Effector memory CD8-positive, alpha-beta T cell (primary cell): Measurements from ENCODE around the gene RNF44.
A peak's percentile ranks its signal among the peaks of the same experiment; 100 is the strongest.

Experiments
- ATAC-seq: fragments of 150-1000 bp; cut with Tn5 transposase; replicated peaks from 2 replicates; pipeline ENCODE4 v1.10.0; 2021; ENCODE audit warnings: mild to moderate bottlenecking, moderate library complexity
- DNase-seq, 3 experiments: peaks; one replicate each; pipeline ENCODE4 v3.0.0; 2021
- H3K27ac Mint-ChIP-seq, 2 donors: one replicate each; pipeline ENCODE4 v1.8.0; 2022; ENCODE audit warnings: mild to moderate bottlenecking in 2 of 2, mixed read lengths in 2 of 2, moderate library complexity in 2 of 2
- H3K27me3 Mint-ChIP-seq, 2 donors: one replicate each; pipeline ENCODE4 v1.8.0; 2022; ENCODE audit warnings: mixed read lengths in 2 of 2
- H3K36me3 Mint-ChIP-seq: one replicate; pipeline ENCODE4 v1.8.0; 2022; ENCODE audit warnings: mild to moderate bottlenecking, moderate library complexity, mixed read lengths; ENCODE audit not compliant: insufficient read depth
- H3K4me1 Mint-ChIP-seq, 2 donors: one replicate each; pipeline ENCODE4 v1.8.0; 2022; ENCODE audit warnings: low read depth in 2 of 2, mixed read lengths in 2 of 2
- H3K4me3 Mint-ChIP-seq, 2 donors: one replicate each; pipeline ENCODE4 v1.8.0; 2022; ENCODE audit warnings: mild to moderate bottlenecking in 2 of 2, mixed read lengths in 2 of 2, moderate library complexity in 2 of 2
- H3K9me3 Mint-ChIP-seq, 2 donors: one replicate each; pipeline ENCODE4 v1.8.0; 2022; ENCODE audit warnings: mixed read lengths in 2 of 2
- total RNA-seq, 9 experiments: gene quantifications; one replicate each; lab custom pipeline; 2026; lab: John Stamatoyannopoulos, UW

The RNF44 gene
- total RNA-seq: 24.1 to 126 (median 61.5) reads per million in 9 experiments

DNA sequence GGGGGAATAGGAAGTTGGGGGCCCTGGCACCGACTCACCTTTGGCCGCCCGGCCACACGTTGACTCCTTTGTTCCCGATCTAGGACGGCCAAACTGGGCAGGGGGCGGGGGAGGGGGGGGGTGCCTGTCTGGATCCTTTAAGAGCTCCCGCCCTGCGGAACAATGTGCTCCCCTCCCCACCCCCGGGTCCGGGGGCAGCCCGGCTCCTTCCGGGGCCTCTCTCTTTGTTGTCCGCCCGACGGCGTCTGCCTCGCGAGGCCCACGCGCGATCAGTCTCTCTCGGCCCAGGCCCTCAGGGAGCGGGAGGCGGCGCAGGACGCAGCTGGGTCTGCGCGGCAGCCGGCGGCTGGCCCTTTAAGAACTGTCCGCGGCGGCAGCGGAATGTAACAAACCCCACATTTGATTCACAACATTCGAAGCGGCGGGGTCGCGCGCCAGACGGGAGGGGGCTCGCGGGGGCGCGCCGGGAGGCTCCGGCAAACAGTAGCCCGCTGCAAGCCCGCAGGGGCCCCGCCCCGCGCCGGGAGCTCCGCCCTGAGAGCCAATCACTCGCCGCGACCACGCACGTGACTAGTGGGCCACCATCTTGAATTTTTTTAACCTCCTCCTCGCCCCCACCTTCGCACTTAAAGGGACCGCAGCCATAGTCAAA is at the start of gene RNF44:
Gene RNF44 (minus strand): TSS at position 501 of the 652 bp plus-strand sequence. CDS start 4,930 bp downstream, outside the sequence.
- Mint-ChIP-seq H3K36me3 (peaks cover 74% of the 10 kb centered on the region), H3K4me3 (peak within 1 kb of the TSS; percentile 96 to 98), H3K9me3 (no peaks in the 10 kb centered on the region), H3K4me1 (peaks cover 54 to 67% of the 10 kb centered on the region in 2 donors), H3K27me3 (no peaks in the 10 kb centered on the region), H3K27ac (peak within 1 kb of the TSS; percentile 98 to 100)
- DNase-seq: peak; percentile 99
- ATAC-seq: peak; percentile 61

DNA sequence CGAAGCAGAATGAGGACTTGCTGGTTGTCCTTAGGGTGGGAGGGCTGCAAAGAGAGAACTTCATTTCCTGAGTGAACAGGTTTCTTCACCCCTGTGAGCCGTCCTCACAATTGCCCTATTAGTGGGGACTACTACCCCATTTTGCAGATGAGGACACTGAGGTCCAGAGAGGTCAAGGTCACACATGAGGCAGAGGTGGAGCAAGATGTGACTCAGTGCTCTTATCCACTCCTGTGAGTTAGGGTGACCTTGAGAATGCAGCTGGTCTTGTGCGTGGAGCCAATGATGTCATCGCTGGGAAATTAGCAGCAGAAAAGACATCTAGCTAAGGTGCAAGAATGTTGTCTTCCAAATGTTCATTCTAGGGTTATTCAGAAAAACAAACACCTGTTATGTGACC is 45.9 kb upstream of the RNF44 start:
- ATAC-seq: no peak
- H3K27ac Mint-ChIP-seq: no peak overlapping the region
- H3K36me3 Mint-ChIP-seq: no peaks in the 10 kb centered on the region
- H3K4me1 Mint-ChIP-seq: peaks cover 0 to 2% of the 10 kb centered on the region in 2 donors
- no peak for DNase-seq
- peaks cover 0 to 5% of the 10 kb centered on the region in 2 donors for H3K9me3 Mint-ChIP-seq
- H3K27me3 Mint-ChIP-seq: no peaks in the 10 kb centered on the region
- no peak overlapping the region for H3K4me3 Mint-ChIP-seq

DNA sequence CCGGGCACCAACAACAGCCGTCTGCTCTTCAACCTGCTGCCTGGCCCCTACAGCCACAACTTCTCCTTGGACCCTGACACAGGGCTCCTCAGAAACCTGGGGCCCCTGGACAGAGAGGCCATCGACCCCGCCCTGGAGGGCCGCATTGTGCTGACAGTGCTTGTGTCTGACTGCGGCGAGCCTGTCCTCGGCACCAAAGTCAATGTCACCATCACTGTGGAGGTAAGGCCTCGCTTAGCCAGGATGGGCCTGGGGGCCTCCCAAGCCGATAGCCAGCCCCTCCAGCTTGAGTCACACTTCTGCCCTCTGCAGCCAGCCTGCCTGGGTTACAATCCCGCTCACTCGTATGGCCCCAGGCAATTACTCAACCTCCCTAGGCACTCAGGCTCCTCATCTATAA is 44.2 kb upstream of the RNF44 start:
- ATAC-seq (no peak), DNase-seq (no peak)
- Mint-ChIP-seq H3K27ac (no peak overlapping the region), H3K27me3 (no peaks in the 10 kb centered on the region), H3K4me1 (peaks cover 0 to 2% of the 10 kb centered on the region in 2 donors), H3K36me3 (no peaks in the 10 kb centered on the region), H3K4me3 (no peak overlapping the region), H3K9me3 (peaks cover 0 to 5% of the 10 kb centered on the region in 2 donors)

DNA sequence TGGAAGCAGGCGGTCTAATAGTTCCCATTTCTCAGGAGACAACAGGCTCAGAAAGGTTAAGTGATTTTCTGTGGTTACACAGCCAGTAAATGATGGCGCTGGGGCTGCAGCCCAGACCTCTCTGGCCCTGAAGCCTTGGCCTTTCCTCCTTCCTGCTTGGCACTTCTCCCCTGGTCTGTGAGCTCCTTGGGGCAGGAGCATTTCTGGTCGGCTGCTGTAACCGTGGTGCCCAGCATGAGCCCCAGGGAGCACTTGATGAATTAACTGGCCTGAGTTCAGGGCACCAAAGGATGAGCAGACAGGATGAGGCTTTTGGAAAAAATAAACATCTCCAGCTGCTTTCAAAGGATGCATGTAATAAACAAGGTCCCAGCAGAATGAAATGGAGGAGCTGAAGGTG is 42.1 kb upstream of the RNF44 start:
- H3K36me3 Mint-ChIP-seq: no peaks in the 10 kb centered on the region
- H3K4me1 Mint-ChIP-seq: peaks cover 2 to 3% of the 10 kb centered on the region in 2 donors
- no peak overlapping the region for H3K4me3 Mint-ChIP-seq
- H3K27me3 Mint-ChIP-seq: no peaks in the 10 kb centered on the region
- ATAC-seq (no peak), DNase-seq (no peak)
- no peak overlapping the region for H3K27ac Mint-ChIP-seq
- H3K9me3 Mint-ChIP-seq: peaks cover 0 to 3% of the 10 kb centered on the region in 2 donors

DNA sequence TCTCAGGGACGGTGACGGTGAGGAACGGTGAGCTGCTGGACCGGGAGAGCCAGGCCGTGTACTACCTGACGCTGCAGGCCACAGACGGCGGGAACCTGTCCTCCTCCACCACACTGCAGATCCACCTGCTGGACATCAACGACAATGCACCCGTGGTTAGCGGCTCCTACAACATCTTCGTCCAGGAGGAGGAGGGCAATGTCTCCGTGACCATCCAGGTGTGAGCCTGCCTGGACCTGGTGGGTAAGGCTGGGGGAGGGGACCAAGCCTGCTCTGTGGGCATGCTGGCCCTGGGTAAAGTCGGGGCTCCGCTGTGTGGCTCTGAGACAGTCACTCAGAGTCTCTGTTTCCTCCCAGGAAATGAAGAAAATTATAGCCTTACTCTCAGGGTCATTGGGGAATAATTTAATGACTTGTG is 41.2 kb upstream of the RNF44 start:
- DNase-seq: peak; percentile 21 to 31 (median 23)
- Mint-ChIP-seq H3K27ac (no peak overlapping the region), H3K4me3 (no peak overlapping the region), H3K4me1 (peaks cover 9 to 10% of the 10 kb centered on the region in 2 donors), H3K9me3 (no peaks in the 10 kb centered on the region), H3K36me3 (no peaks in the 10 kb centered on the region), H3K27me3 (peaks cover 0 to under 1% of the 10 kb centered on the region in 2 donors)
- ATAC-seq: peak; percentile 64

DNA sequence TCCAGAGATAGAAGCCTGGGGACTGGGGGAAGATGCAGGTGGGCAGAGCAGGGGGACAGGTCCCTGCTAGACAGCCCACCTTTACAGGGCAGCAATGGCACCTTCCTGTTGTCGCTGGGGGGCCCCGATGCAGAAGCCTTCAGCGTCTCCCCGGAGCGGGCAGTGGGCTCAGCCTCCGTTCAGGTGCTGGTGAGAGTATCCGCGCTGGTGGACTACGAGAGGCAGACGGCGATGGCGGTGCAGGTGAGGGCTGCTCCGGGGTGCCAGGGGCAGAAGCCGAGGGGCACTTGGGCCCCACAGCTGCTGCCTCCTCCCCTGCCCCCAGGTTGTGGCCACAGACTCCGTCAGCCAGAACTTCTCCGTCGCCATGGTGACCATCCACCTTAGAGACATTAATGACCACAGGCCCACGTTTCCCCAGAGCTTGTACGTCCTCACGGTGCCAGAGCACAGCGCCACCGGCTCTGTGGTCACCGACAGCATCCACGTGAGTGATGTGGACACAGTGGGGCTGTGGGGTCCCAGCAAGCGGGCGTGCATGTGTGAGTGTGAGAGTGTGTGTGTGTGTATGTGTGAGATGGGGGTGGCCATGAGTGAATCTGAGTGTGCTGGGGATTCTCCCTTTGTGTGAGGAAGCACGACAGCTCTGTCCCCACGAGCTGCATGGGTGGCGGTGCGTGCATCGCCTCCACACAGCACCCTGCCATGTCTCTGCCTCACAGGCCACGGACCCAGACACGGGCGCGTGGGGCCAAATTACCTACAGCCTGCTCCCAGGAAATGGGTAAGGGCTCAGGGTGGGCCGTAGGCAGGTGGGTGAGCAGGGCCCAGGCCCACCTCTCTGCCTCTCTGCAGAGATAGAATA is 40.3 kb upstream of the RNF44 start:
- no peak overlapping the region for H3K4me3 Mint-ChIP-seq
- no peaks in the 10 kb centered on the region for H3K36me3 Mint-ChIP-seq
- peaks cover 9 to 12% of the 10 kb centered on the region in 2 donors for H3K4me1 Mint-ChIP-seq
- no peak for ATAC-seq
- DNase-seq: no peak
- H3K27me3 Mint-ChIP-seq: peaks cover 0 to 9% of the 10 kb centered on the region in 2 donors
- H3K27ac Mint-ChIP-seq: no peak overlapping the region
- H3K9me3 Mint-ChIP-seq: no peaks in the 10 kb centered on the region

DNA sequence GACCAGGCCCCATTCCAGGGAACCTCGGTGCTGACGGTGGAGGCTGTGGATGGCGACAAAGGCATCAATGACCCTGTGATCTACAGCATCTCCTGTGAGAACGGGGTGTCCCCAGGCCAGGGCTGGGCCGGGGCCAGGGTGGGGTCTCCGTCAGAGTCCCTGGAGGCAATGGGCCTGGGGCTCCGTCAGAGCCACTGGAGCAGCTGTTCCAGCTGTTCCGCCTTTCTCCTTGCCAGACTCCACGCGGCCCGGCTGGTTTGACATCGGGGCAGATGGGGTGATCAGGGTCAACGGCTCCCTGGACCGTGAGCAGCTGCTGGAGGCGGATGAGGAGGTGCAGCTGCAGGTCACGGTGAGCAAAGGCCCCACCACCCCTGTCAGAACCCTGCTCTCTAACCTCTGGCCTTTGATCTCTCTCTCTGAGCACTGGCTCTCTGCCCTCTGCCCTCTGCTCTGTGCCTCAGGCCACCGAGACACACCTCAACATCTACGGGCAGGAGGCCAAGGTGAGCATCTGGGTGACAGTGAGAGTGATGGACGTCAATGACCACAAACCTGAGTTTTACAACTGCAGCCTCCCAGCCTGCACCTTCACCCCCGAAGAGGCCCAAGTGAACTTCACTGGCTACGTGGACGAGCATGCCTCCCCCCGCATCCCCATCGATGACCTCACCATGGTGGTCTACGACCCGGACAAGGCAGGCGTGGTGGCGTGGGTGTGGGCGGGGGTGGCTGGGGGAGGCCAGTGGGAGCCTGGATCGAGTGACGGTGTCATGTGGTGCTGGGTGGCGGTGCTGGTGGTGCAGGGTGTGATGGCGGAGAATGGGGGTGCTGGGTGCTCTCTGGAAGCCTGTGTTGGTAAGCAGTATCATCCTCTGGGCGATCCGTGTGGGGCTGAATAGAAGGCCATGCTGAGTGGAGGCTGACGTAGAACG is 38.6 kb upstream of the RNF44 start:
- Mint-ChIP-seq H3K27me3 (peaks cover 5 to 20% of the 10 kb centered on the region in 2 donors), H3K4me3 (no peak overlapping the region), H3K36me3 (no peaks in the 10 kb centered on the region), H3K27ac (no peak overlapping the region), H3K9me3 (no peaks in the 10 kb centered on the region), H3K4me1 (peaks cover 9 to 12% of the 10 kb centered on the region in 2 donors)
- no peak for DNase-seq
- no peak for ATAC-seq

DNA sequence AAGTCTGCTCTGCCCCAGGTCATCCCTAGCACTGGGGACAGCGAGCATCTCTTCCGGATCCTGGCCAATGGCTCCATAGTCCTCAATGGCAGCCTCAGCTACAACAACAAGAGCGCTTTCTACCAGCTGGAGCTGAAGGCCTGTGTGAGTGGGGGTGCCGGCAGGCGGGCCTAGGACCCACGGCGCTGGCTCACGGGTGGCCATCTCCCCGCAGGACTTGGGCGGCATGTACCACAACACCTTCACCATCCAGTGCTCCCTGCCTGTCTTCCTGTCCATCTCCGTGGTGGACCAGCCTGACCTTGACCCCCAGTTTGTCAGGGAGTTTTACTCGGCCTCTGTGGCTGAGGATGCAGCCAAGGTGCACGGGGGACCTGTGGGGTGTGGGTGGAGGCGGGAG is 37.9 kb upstream of the RNF44 start:
- Mint-ChIP-seq H3K9me3 (no peaks in the 10 kb centered on the region), H3K27me3 (peaks cover 5 to 21% of the 10 kb centered on the region in 2 donors), H3K36me3 (no peaks in the 10 kb centered on the region), H3K27ac (no peak overlapping the region), H3K4me3 (no peak overlapping the region), H3K4me1 (peaks cover 9 to 12% of the 10 kb centered on the region in 2 donors)
- no peak for ATAC-seq
- no peak for DNase-seq

DNA sequence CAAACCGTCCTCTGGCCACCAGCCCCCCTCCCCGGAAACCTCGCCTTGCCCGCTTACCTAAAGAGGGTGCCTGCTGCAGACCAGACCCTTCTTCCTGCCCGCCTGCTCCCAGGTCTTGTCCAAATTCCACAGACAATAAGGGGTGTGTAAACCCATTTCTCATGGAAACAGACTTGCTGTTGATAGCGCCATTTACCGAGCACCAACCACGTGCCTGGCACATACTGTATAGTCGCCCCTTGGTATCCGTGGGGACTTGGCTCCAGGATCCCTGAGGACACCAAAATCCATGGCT is 37.0 kb upstream of the RNF44 start:
- Mint-ChIP-seq H3K36me3 (no peaks in the 10 kb centered on the region), H3K27ac (no peak overlapping the region), H3K27me3 (peaks cover 5 to 21% of the 10 kb centered on the region in 2 donors), H3K4me3 (no peak overlapping the region), H3K4me1 (peaks cover 9 to 12% of the 10 kb centered on the region in 2 donors), H3K9me3 (no peaks in the 10 kb centered on the region)
- no peak for DNase-seq
- no peak for ATAC-seq

DNA sequence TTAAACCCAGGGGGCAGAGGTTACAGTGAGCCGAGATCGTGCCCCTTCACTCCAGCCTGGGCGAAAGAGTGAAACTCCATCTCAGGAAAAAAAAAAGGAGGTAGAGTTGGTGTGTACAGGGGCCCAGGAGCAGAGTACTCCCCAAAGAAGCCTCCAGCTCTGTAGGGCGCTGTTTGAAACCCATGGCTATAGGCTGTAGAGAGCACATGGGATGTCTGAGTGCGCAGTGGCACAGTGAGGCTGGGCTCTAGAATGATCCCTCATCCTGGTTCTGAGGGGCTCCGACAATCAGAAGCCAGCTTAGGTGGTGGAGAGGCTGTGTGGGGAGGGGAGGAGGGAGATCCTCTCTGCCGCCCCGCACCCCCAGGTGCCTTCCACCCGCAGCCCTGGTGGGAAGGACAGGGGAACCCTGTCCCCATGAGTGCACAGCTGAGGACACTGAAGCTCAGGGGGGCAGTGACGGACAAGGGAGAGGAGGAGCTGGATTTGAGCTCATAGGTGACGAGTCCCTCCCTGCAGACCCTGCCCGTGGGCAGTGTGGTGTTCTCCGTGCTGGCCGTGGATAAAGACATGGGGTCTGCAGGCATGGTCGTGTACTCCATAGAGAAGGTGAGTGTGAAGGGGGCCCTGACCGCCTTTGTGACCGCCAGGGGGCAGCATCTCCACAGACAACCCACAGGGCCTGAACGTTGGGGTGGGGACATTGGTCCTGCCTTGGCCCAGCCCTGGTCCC is 36.5 kb upstream of the RNF44 start:
- peaks cover 9 to 12% of the 10 kb centered on the region in 2 donors for H3K4me1 Mint-ChIP-seq
- ATAC-seq (peak; percentile 87), DNase-seq (peak; percentile 73 to 76 (median 74))
- H3K9me3 Mint-ChIP-seq: no peaks in the 10 kb centered on the region
- H3K27ac Mint-ChIP-seq: no peak overlapping the region
- H3K27me3 Mint-ChIP-seq: peaks cover 5 to 21% of the 10 kb centered on the region in 2 donors
- H3K36me3 Mint-ChIP-seq: no peaks in the 10 kb centered on the region
- no peak overlapping the region for H3K4me3 Mint-ChIP-seq

DNA sequence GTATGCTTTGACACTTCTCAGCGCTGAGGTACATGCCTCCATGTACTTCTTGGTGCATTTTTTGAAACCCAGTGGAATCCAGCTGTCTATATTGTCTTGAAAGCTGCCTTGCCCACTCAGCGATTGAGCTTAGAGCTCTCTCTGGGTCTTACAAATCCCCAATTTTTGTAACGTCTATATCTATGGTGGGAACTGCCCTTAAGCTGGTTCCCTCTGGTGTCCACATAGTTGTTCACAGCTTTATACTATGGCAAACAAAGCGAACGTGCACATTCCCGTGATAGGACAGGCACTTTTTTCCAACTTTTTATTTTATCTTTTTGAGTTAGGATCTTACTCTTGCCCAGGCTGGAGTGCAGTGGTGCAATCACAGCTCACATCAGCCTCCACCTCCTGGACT is 32.8 kb upstream of the RNF44 start:
- no peaks in the 10 kb centered on the region for H3K9me3 Mint-ChIP-seq
- H3K27ac Mint-ChIP-seq: no peak overlapping the region
- peaks cover 17 to 47% of the 10 kb centered on the region in 2 donors for H3K27me3 Mint-ChIP-seq
- no peak for ATAC-seq
- DNase-seq: no peak
- H3K4me1 Mint-ChIP-seq: peaks cover 9% of the 10 kb centered on the region in 2 donors
- no peaks in the 10 kb centered on the region for H3K36me3 Mint-ChIP-seq
- no peak overlapping the region for H3K4me3 Mint-ChIP-seq

DNA sequence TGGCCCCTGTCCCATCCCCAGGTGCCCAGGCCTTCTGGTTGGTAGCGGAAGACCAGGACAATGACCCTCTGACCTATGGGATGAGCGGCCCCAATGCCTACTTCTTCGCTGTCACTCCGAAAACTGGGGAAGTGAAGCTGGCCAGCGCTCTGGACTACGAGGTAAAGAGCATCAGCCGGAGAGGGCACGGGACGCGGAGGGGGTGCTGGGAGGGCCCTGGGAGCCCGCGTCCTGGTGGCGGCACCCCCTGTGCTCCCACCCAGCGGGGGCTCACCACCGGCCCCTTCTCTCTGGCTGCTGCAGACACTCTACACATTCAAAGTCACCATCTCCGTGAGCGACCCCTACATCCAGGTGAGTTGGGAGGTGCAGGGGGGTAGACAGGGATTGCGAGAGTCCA is 31.5 kb upstream of the RNF44 start:
- ATAC-seq (no peak), DNase-seq (no peak)
- H3K27ac Mint-ChIP-seq: no peak overlapping the region
- H3K36me3 Mint-ChIP-seq: no peaks in the 10 kb centered on the region
- H3K27me3 Mint-ChIP-seq: peaks cover 17 to 47% of the 10 kb centered on the region in 2 donors
- no peaks in the 10 kb centered on the region for H3K9me3 Mint-ChIP-seq
- no peak overlapping the region for H3K4me3 Mint-ChIP-seq
- H3K4me1 Mint-ChIP-seq: peaks cover under 1 to 2% of the 10 kb centered on the region in 2 donors
